KMS-11 (cell line): Measurements from ENCODE around the gene TFAP2A.

ENCODE experiments used
- H2AFZ ChIP-seq: fragments of 200-600 bp; sonication (generic); 2 replicates; pipeline ENCODE4 v1.6.1; 2016; ENCODE audit warnings: antibody characterized with exemption, mixed run types, low read depth
- H3K27ac ChIP-seq: fragments of 200-600 bp; sonication (generic); 2 replicates; pipeline ENCODE4 v1.6.1; 2016; ENCODE audit warnings: mild to moderate bottlenecking, mixed run types
- H3K27me3 ChIP-seq: fragments of 200-600 bp; sonication (generic); 2 replicates; pipeline ENCODE4 v1.6.1; 2017; ENCODE audit warnings: mild to moderate bottlenecking, low read depth, mixed run types, moderate library complexity; ENCODE audit not compliant: insufficient read depth
- H3K36me3 ChIP-seq: fragments of 200-600 bp; sonication (generic); 2 replicates; pipeline ENCODE4 v1.6.1; 2017; ENCODE audit warnings: mild to moderate bottlenecking, mixed run types; ENCODE audit not compliant: insufficient read depth
- H3K4me1 ChIP-seq: fragments of 200-600 bp; sonication (generic); 2 replicates; pipeline ENCODE4 v1.6.1; 2016; ENCODE audit warnings: mild to moderate bottlenecking, low read depth, mixed run types; ENCODE audit not compliant: poor library complexity, severe bottlenecking
- H3K4me2 ChIP-seq: fragments of 200-600 bp; sonication (generic); 2 replicates; pipeline ENCODE4 v1.7.0; 2016; ENCODE audit warnings: mild to moderate bottlenecking, mixed run types
- H3K4me3 ChIP-seq: fragments of 200-600 bp; sonication (generic); IDR thresholded peaks from 2 replicates; pipeline ENCODE4 v1.6.1; 2017; ENCODE audit warnings: low read depth, low read length, mixed read lengths; ENCODE audit not compliant: insufficient read depth
- H3K79me2 ChIP-seq: fragments of 200-600 bp; sonication (generic); 2 replicates; pipeline ENCODE4 v1.6.1; 2016; ENCODE audit warnings: low read depth, mixed run types; ENCODE audit not compliant: insufficient read depth
- H3K9ac ChIP-seq: fragments of 200-600 bp; sonication (generic); 2 replicates; pipeline ENCODE4 v1.6.1; 2016; ENCODE audit warnings: mild to moderate bottlenecking, mixed run types
- H4K20me1 ChIP-seq: fragments of 200-600 bp; sonication (generic); 2 replicates; pipeline ENCODE4 v1.6.1; 2016; ENCODE audit warnings: mild to moderate bottlenecking, mixed run types; ENCODE audit not compliant: insufficient read depth
- TF ChIP-seq, protein P1 (sequence below): fragments of 200-600 bp; sonication (generic); conservative IDR thresholded peaks from 2 replicates; pipeline ENCODE4 v1.6.1; 2017; ENCODE audit warnings: low read depth, mild to moderate bottlenecking, antibody characterized with exemption, low read length, moderate library complexity, mixed read lengths

Gene TFAP2A

DNA sequence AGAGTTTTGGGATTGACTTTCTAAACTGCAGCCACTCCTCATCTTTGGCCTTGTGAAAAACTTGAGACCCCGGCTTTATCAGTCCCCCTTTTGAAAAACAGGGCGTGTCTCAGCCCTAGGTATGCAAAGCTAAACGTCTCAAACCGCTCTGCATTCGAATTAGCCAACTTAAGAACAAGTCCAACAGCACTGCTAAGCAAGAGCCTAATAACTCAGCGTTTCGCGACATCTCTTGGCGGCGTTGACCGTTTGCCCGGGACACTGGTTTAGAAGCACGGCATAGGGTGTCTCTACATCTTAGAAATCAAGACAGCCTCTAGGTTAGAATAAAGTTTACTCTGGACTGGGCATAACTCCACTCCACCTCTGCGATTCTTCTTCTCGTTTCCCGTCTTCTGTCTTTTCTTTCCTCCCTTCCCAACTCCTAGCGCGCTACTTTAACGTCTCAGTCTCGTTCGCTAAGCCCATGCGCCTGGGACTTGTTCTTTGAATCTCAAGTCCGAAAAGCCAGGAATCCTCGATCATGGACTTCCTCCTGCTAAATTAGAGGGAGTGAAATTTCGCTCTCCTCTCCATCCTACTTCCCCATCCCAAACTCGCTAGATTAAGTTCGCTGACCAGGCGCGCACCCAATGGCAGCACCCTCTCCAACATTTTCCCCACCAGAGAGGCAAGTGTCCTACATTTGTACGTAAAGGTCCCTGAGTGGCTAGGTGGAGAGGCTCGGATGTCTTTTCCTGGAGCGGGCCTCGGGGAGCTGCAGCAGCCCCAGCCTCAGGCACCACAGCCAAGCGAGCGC lies 10.5 kb upstream of the TFAP2A start:
- TF ChIP-seq, protein P1, sequence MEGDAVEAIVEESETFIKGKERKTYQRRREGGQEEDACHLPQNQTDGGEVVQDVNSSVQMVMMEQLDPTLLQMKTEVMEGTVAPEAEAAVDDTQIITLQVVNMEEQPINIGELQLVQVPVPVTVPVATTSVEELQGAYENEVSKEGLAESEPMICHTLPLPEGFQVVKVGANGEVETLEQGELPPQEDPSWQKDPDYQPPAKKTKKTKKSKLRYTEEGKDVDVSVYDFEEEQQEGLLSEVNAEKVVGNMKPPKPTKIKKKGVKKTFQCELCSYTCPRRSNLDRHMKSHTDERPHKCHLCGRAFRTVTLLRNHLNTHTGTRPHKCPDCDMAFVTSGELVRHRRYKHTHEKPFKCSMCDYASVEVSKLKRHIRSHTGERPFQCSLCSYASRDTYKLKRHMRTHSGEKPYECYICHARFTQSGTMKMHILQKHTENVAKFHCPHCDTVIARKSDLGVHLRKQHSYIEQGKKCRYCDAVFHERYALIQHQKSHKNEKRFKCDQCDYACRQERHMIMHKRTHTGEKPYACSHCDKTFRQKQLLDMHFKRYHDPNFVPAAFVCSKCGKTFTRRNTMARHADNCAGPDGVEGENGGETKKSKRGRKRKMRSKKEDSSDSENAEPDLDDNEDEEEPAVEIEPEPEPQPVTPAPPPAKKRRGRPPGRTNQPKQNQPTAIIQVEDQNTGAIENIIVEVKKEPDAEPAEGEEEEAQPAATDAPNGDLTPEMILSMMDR: no peak
- Histone ChIP-seq H3K27me3 (no peaks in the 10 kb centered on the region), H4K20me1 (no peaks in the 10 kb centered on the region), H2AFZ (peak overlapping the region; percentile 100; the same call in 1 of the 2 replicates), H3K9ac (no peak overlapping the region), H3K79me2 (no peaks in the 10 kb centered on the region), H3K4me1 (peaks cover 19% of the 10 kb centered on the region), H3K4me3 (no peak overlapping the region), H3K36me3 (no peaks in the 10 kb centered on the region), H3K4me2 (peak overlapping the region; percentile 96), H3K27ac (no peak overlapping the region)

GRCh38 chr6:10424040-10424439 lies 9.2 kb upstream of the TFAP2A start:
- H2AFZ ChIP-seq: no peak overlapping the region
- H3K4me3 ChIP-seq: no peak overlapping the region
- no peak overlapping the region for H3K27ac ChIP-seq
- no peak overlapping the region for H3K4me2 ChIP-seq
- H3K9ac ChIP-seq: no peak overlapping the region
- no peaks in the 10 kb centered on the region for H4K20me1 ChIP-seq
- no peaks in the 10 kb centered on the region for H3K79me2 ChIP-seq
- H3K27me3 ChIP-seq: no peaks in the 10 kb centered on the region
- no peaks in the 10 kb centered on the region for H3K36me3 ChIP-seq
- TF ChIP-seq, protein P1: peak; percentile 32; the same call in 1 of the 2 replicates
- H3K4me1 ChIP-seq: peaks cover 19% of the 10 kb centered on the region

GRCh38 chr6:10422737-10423034 lies 7.8 kb upstream of the TFAP2A start:
- TF ChIP-seq, protein P1: no peak

GRCh38 chr6:10421921-10422736 lies 7.3 kb upstream of the TFAP2A start:
- no peaks in the 10 kb centered on the region for H4K20me1 ChIP-seq
- no peaks in the 10 kb centered on the region for H3K27me3 ChIP-seq
- no peak overlapping the region for H3K27ac ChIP-seq
- peaks cover 18% of the 10 kb centered on the region for H3K4me1 ChIP-seq
- no peak overlapping the region for H3K4me2 ChIP-seq
- TF ChIP-seq, protein P1: no peak
- no peaks in the 10 kb centered on the region for H3K79me2 ChIP-seq
- H3K36me3 ChIP-seq: no peaks in the 10 kb centered on the region
- no peak overlapping the region for H3K9ac ChIP-seq
- H2AFZ ChIP-seq: no peak overlapping the region
- no peak overlapping the region for H3K4me3 ChIP-seq

More at GRCh38 chr6:10422737-10423034, 7.8 kb upstream of the TFAP2A start:
- no peaks in the 10 kb centered on the region for H3K36me3 ChIP-seq
- no peak overlapping the region for H2AFZ ChIP-seq
- H4K20me1 ChIP-seq: no peaks in the 10 kb centered on the region
- no peaks in the 10 kb centered on the region for H3K27me3 ChIP-seq
- no peak overlapping the region for H3K27ac ChIP-seq
- no peak overlapping the region for H3K9ac ChIP-seq
- H3K4me3 ChIP-seq: no peak overlapping the region
- no peaks in the 10 kb centered on the region for H3K79me2 ChIP-seq
- H3K4me1 ChIP-seq: peaks cover 23% of the 10 kb centered on the region
- H3K4me2 ChIP-seq: no peak overlapping the region
